Stimulated activated CD4-positive, alpha-beta T cell treated with anti-CD3 and anti-CD28 coated beads, Interleukin-4, amount 100 ng/mL, for 1 hour (primary cell): ENCODE data around the gene UBTF.

Source experiments
- DNase-seq: peaks from one replicate; pipeline ENCODE4 v3.0.0-alpha.2; 2020

Gene UBTF

DNA sequence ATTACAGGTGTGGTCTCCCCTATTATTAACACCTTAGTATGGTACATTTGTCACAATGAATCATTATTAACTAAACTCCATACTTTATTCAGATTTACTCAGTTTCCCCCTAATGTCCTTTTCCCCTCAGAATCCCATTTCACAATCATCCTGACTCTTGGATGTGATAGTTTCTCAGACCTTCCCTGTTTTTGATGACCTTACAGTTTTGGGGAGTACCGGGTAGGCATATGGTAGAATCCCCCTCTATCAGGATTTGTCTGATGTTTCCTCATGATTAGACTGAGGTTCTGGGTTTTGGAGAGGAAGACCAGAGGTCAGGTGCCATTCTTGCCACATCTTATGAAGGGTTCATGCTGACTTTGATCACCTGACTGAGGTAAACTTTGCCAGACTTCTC is 55.0 kb downstream of the UBTF start:
- no peak for DNase-seq

DNA sequence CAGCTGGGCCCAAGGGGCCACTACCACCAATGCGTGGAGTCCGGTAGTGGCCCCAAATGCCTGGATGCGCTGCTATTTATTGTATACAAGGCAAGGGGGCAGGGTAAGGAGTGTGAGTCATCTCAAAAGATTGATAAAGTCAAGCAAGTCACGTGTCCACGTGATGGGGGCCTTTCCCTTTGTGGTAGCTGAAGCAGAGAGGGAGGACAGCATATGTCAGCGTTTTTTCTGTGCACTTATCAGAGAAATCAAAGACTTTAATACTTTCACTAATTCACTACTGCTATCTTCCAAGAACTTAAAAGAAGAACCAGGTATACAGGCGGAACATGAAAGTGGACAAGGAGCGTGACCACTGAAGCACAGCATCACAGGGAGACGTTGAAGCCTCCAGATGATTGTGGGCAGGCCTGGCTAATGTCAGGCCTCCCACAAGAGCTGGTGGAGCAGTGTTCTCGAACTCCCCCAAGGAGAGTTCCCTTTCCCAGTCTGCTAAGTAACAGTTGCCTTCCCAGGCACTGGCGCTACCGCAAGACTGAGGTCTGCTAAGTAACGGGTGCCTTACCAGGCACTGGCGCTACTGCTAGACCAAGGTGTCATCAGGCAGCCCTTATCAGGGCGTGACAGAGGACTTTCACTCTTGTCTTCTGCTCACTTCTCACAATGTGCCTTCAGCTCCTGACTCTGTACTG is 59.8 kb downstream of the UBTF start:
- DNase-seq = peak; percentile 28

DNA sequence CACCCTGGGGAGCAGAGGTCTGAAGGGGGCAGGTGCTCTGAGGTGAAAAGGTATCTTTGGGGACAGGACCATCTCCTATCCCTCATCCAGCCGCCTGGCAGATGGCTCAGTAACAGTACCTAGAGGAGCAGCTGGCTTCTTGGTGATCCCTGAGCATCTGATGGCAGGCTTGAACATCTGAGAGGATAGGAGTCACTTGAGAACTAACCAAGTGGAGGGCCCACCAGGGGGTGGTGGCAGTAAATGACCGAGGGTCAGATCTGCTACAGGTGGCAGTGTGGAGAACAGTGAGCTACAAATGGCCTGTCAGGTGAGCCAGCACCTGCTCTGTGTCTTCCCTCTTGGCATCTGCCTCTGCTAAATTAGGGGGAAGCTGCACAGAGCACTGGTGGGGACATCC is 64.0 kb downstream of the UBTF start:
- no peak for DNase-seq
